Gastroesophageal sphincter (tissue), 4 donors: ENCODE measurements around the gene CNTNAP5. TPM values are rescaled to one million over a fixed set of nuclear protein-coding genes. Genes with fewer than 3 reads are reported as not detected.
A peak's percentile ranks its signal among the peaks of the same experiment; 100 is the strongest.

ENCODE experiments used
- ATAC-seq: fragments of 150-250 bp; one replicate; pipeline ENCODE4 v1.9.1; 2016; ENCODE audit warnings: mild to moderate bottlenecking, moderate library complexity
- H3K27ac ChIP-seq, 4 donors: fragments of 200-600 bp; sonication (generic) in 3 of 4; 1 replicate in 3 of 4; 2 replicates in 1 of 4; pipeline ENCODE4 v1.5.1; 2016 to 2019
- H3K27me3 ChIP-seq: fragments of 200-600 bp; sonication (generic); one replicate; pipeline ENCODE4 v1.5.1; 2019
- H3K36me3 ChIP-seq, 2 donors: fragments of 200-600 bp; sonication (generic); one replicate each; pipeline ENCODE4 v1.5.1; 2019; ENCODE audit warnings: control low read depth in 1 of 2
- H3K4me1 ChIP-seq, 3 donors: fragments of 200-600 bp; sonication (generic); 1 replicate in 2 of 3; 2 replicates in 1 of 3; pipeline ENCODE4 v1.5.1; 2016 to 2019; ENCODE audit warnings: control low read depth in 2 of 3
- H3K4me3 ChIP-seq, 2 donors: fragments of 200-600 bp; sonication (generic); one replicate each; pipeline ENCODE4 v1.5.1; 2019; ENCODE audit warnings: mild to moderate bottlenecking in 1 of 2, moderate library complexity in 1 of 2
- H3K9me3 ChIP-seq, 3 donors: fragments of 200-600 bp; sonication (generic); one replicate each; pipeline ENCODE4 v1.5.1; 2017 to 2019; ENCODE audit warnings: control low read depth in 2 of 3
- CTCF ChIP-seq, 4 experiments: fragments of 200-600 bp in 2 of 4; fragments of 450-650 bp in 2 of 4; sonication (generic) in 1 of 4; IDR thresholded peaks; one replicate each; pipeline ENCODE4 v1.5.1; 2017 to 2019; ENCODE audit warnings: antibody characterized with exemption in 4 of 4, mild to moderate bottlenecking in 2 of 4, moderate library complexity in 2 of 4
- EP300 ChIP-seq: sonication (generic); formaldehyde crosslinking; IDR thresholded peaks from one replicate; pipeline ENCODE4 v1.6.1; 2017; ENCODE audit warnings: antibody characterized with exemption, mild to moderate bottlenecking
- POLR2A ChIP-seq, 2 donors: fragments of 450-650 bp; IDR thresholded peaks; one replicate each; pipeline ENCODE4 v1.6.1; 2017; ENCODE audit warnings: antibody characterized with exemption in 2 of 2, mild to moderate bottlenecking in 2 of 2, moderate library complexity in 1 of 2
- POLR2AphosphoS5 ChIP-seq: sonication (generic); formaldehyde crosslinking; IDR thresholded peaks from one replicate; pipeline ENCODE4 v1.6.1; 2017; ENCODE audit warnings: antibody characterized with exemption
- WGBS, 2 donors: methylation state at CpG; one replicate each; pipeline ENCODE4 v1.1.5; 2018; ENCODE audit warnings: low coverage in 1 of 2; 5-methylcytosine and 5-hydroxymethylcytosine counted together
- total RNA-seq, 4 donors: library from RNA; depleted of rRNA; stranded (reverse); fragments of >200 nt; gene quantifications; one replicate each; pipeline ENCODE4 v1.1.0, GENCODE V29; 2016

The CNTNAP5 gene
- total RNA-seq, 4 donors from 2014 or later, result 3.2 TPM; not detected in 3

GRCh38 chr2:124536591-124536990, 511.5 kb downstream of the CNTNAP5 start:
- Histone ChIP-seq H3K36me3 (no peaks in the 10 kb centered on the region), H3K4me3 (no peak overlapping the region), H3K27me3 (no peaks in the 10 kb centered on the region), H3K9me3 (no peaks in the 10 kb centered on the region), H3K4me1 (peaks cover 0 to 50% (median 3%) of the 10 kb centered on the region in 3 donors), H3K27ac (peak overlapping the region in 1 of 4 donors; percentile 48)
- WGBS, 2 donors, result 33 to 53% methylated on average over 3 to 5 of the region's 5 CpGs
- no peak for ATAC-seq
- TF ChIP-seq CTCF (IDR thresholded peaks at IDR 0.05) (no peak), POLR2A (IDR thresholded peaks at IDR 0.05) (no peak), POLR2AphosphoS5 (no peak), EP300 (no peak)

- no peak overlapping the region for H3K4me3 ChIP-seq
- WGBS, 2 donors, result 97 to 100% methylated on average over 2 of the region's 2 CpGs
- peaks cover 0 to 55% (median 4%) of the 10 kb centered on the region in 3 donors for H3K4me1 ChIP-seq
- no peaks in the 10 kb centered on the region for H3K36me3 ChIP-seq
- TF ChIP-seq POLR2A (IDR thresholded peaks at IDR 0.05), result no peak
- TF ChIP-seq POLR2AphosphoS5, result no peak
- no peak for TF ChIP-seq CTCF (IDR thresholded peaks at IDR 0.05)
- no peak for TF ChIP-seq EP300
- H3K27ac ChIP-seq, result no peak overlapping the region
- no peak for ATAC-seq
- no peaks in the 10 kb centered on the region for H3K9me3 ChIP-seq
- no peaks in the 10 kb centered on the region for H3K27me3 ChIP-seq
These were observed 513.5 kb downstream of the CNTNAP5 start for GRCh38 chr2:124538549-124538948.

GRCh38 chr2:124540805-124541204, 515.7 kb downstream of the CNTNAP5 start:
- Histone ChIP-seq H3K4me3 (no peak overlapping the region), H3K9me3 (no peaks in the 10 kb centered on the region), H3K36me3 (no peaks in the 10 kb centered on the region), H3K4me1 (peaks cover 0 to 37% (median 4%) of the 10 kb centered on the region in 3 donors), H3K27ac (no peak overlapping the region), H3K27me3 (no peaks in the 10 kb centered on the region)
- WGBS, 2 donors, result 66 to 100% methylated on average over 1 to 3 of the region's 3 CpGs
- TF ChIP-seq CTCF (IDR thresholded peaks at IDR 0.05) (no peak), EP300 (no peak), POLR2AphosphoS5 (no peak), POLR2A (IDR thresholded peaks at IDR 0.05) (no peak)
- no peak for ATAC-seq

GRCh38 chr2:124542932-124543640, 518.0 kb downstream of the CNTNAP5 start:
- Histone ChIP-seq H3K36me3 (no peaks in the 10 kb centered on the region), H3K4me3 (no peak overlapping the region), H3K9me3 (no peaks in the 10 kb centered on the region), H3K27me3 (no peaks in the 10 kb centered on the region), H3K4me1 (peaks cover 0 to 20% (median 4%) of the 10 kb centered on the region in 3 donors), H3K27ac (peak overlapping the region in 3 of 4 donors; percentile 40 to 68 (median 50))
- ATAC-seq, result peak; percentile 86
- TF ChIP-seq EP300 (no peak), POLR2A (IDR thresholded peaks at IDR 0.05) (no peak), POLR2AphosphoS5 (peak; percentile 90), CTCF (IDR thresholded peaks at IDR 0.05) (peak in 1 of 4 experiments; percentile 3)
- 28 to 33% methylated on average over 10 of the region's 10 CpGs for WGBS, 2 donors

- no peaks in the 10 kb centered on the region for H3K36me3 ChIP-seq
- ATAC-seq, result no peak
- WGBS, 2 donors, result 79 to 83% methylated on average over 2 of the region's 3 CpGs
- TF ChIP-seq EP300, result no peak
- TF ChIP-seq POLR2A (IDR thresholded peaks at IDR 0.05), result no peak
- no peak for TF ChIP-seq POLR2AphosphoS5
- no peak for TF ChIP-seq CTCF (IDR thresholded peaks at IDR 0.05)
- no peak overlapping the region for H3K27ac ChIP-seq
- H3K4me1 ChIP-seq, result peaks cover 0 to 10% (median 4%) of the 10 kb centered on the region in 3 donors
- no peaks in the 10 kb centered on the region for H3K27me3 ChIP-seq
- H3K9me3 ChIP-seq, result no peaks in the 10 kb centered on the region
- H3K4me3 ChIP-seq, result no peak overlapping the region
These were observed 522.6 kb downstream of the CNTNAP5 start for GRCh38 chr2:124547700-124548099.
